RWPE2 (cell line): ENCODE data around the gene NBPF1.

Experiments used
- ATAC-seq: fragments of 200-7000 bp; cut with Tn5 transposase; 3 replicates; pipeline ENCODE4 v1.9.1; 2021; ENCODE audit warnings: low read depth
- DNase-seq: peaks from one replicate; pipeline ENCODE4 v3.0.0-alpha.2; 2020; ENCODE audit warnings: low spot score
- H3K27ac ChIP-seq: fragments of 450-650 bp; 2 replicates; pipeline ENCODE4 v1.5.1; 2017; ENCODE audit warnings: mild to moderate bottlenecking; ENCODE audit not compliant: poor library complexity, severe bottlenecking
- H3K27me3 ChIP-seq: fragments of 250-450 bp; sonication (Bioruptor Pico); 2 replicates; pipeline ENCODE4 v1.5.1; 2021; ENCODE audit warnings: mild to moderate bottlenecking, moderate library complexity; ENCODE audit not compliant: insufficient read depth, poor library complexity, severe bottlenecking
- H3K36me3 ChIP-seq: fragments of 250-450 bp; sonication (Bioruptor Pico); 2 replicates; pipeline ENCODE4 v1.5.1; 2020; ENCODE audit warnings: low read depth, mild to moderate bottlenecking, moderate library complexity
- H3K4me1 ChIP-seq: fragments of 250-450 bp; sonication (Bioruptor Pico); 2 replicates; pipeline ENCODE4 v1.5.1; 2021; ENCODE audit warnings: mild to moderate bottlenecking, moderate library complexity; ENCODE audit not compliant: insufficient read depth, poor library complexity, severe bottlenecking
- H3K4me3 ChIP-seq: fragments of 250-450 bp; sonication (Bioruptor Pico); 2 replicates; pipeline ENCODE4 v1.5.1; 2021; ENCODE audit warnings: mild to moderate bottlenecking, moderate library complexity; ENCODE audit not compliant: severe bottlenecking
- H3K9me3 ChIP-seq: fragments of 250-450 bp; sonication (Bioruptor Pico); 2 replicates; pipeline ENCODE4 v1.5.1; 2021; ENCODE audit warnings: mild to moderate bottlenecking, moderate library complexity; ENCODE audit not compliant: severe bottlenecking
- TF ChIP-seq, protein P1 (sequence below): fragments of 450-650 bp; IDR thresholded peaks from one replicate; pipeline ENCODE4 v1.5.1; 2017; ENCODE audit warnings: mild to moderate bottlenecking, moderate library complexity; ENCODE audit not compliant: poor library complexity, severe bottlenecking

The NBPF1 gene

GRCh38 chr1:16618719-16619118 is 5.4 kb upstream of the NBPF1 start:
- no peaks in the 10 kb centered on the region for H3K27me3 ChIP-seq
- H3K36me3 ChIP-seq, result peaks cover 17% of the 10 kb centered on the region; the same call in 1 of the 2 replicates
- H3K4me1 ChIP-seq, result peaks cover 11% of the 10 kb centered on the region
- DNase-seq, result peak; percentile 83
- no peak overlapping the region for H3K4me3 ChIP-seq
- H3K9me3 ChIP-seq, result no peaks in the 10 kb centered on the region
- no peak for ATAC-seq
- TF ChIP-seq, protein P1, sequence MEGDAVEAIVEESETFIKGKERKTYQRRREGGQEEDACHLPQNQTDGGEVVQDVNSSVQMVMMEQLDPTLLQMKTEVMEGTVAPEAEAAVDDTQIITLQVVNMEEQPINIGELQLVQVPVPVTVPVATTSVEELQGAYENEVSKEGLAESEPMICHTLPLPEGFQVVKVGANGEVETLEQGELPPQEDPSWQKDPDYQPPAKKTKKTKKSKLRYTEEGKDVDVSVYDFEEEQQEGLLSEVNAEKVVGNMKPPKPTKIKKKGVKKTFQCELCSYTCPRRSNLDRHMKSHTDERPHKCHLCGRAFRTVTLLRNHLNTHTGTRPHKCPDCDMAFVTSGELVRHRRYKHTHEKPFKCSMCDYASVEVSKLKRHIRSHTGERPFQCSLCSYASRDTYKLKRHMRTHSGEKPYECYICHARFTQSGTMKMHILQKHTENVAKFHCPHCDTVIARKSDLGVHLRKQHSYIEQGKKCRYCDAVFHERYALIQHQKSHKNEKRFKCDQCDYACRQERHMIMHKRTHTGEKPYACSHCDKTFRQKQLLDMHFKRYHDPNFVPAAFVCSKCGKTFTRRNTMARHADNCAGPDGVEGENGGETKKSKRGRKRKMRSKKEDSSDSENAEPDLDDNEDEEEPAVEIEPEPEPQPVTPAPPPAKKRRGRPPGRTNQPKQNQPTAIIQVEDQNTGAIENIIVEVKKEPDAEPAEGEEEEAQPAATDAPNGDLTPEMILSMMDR, result no peak
- H3K27ac ChIP-seq, result no peak overlapping the region

- H3K4me3 ChIP-seq, result no peak overlapping the region
- peaks cover 15% of the 10 kb centered on the region; the same call in 1 of the 2 replicates for H3K36me3 ChIP-seq
- ATAC-seq (no peak), DNase-seq (peak; percentile 53)
- TF ChIP-seq, protein P1, result no peak
- no peak overlapping the region for H3K27ac ChIP-seq
- no peaks in the 10 kb centered on the region for H3K27me3 ChIP-seq
- H3K4me1 ChIP-seq, result peaks cover 4% of the 10 kb centered on the region
- no peaks in the 10 kb centered on the region for H3K9me3 ChIP-seq
Observed at GRCh38 chr1:16617778-16618580, 4.6 kb upstream of the NBPF1 start.

DNA sequence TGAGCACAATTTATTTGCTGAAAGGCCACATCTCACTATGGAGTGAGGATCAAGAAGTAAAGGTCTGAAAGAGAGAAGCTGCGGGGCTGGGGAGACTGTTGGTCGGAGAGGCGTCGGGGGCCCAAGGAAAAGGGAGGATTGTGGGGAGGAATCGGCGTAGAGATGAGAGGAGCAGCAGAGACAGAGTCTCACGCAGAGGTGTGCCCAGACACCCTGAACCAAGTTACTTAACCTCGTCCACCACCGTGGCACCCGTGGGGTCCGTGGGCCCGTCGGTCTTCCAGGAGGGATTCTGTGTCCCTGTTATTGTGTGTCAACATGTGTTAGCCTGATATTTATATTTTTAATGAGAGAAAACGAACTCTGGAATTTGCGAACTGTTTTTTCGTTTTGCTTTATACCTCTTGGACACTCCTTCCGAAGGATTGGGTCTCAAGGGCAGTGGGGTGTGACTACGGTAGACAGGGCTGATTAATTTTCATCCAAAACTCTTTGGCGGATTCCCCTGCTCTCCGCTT is 3.8 kb upstream of the NBPF1 start:
- no peaks in the 10 kb centered on the region for H3K4me1 ChIP-seq
- DNase-seq, result peak; percentile 74
- H3K36me3 ChIP-seq, result peaks cover 7% of the 10 kb centered on the region; the same call in 1 of the 2 replicates
- H3K27ac ChIP-seq, result no peak overlapping the region
- ATAC-seq, result no peak
- H3K9me3 ChIP-seq, result no peaks in the 10 kb centered on the region
- H3K27me3 ChIP-seq, result no peaks in the 10 kb centered on the region
- TF ChIP-seq, protein P1, result no peak
- no peak overlapping the region for H3K4me3 ChIP-seq

DNA sequence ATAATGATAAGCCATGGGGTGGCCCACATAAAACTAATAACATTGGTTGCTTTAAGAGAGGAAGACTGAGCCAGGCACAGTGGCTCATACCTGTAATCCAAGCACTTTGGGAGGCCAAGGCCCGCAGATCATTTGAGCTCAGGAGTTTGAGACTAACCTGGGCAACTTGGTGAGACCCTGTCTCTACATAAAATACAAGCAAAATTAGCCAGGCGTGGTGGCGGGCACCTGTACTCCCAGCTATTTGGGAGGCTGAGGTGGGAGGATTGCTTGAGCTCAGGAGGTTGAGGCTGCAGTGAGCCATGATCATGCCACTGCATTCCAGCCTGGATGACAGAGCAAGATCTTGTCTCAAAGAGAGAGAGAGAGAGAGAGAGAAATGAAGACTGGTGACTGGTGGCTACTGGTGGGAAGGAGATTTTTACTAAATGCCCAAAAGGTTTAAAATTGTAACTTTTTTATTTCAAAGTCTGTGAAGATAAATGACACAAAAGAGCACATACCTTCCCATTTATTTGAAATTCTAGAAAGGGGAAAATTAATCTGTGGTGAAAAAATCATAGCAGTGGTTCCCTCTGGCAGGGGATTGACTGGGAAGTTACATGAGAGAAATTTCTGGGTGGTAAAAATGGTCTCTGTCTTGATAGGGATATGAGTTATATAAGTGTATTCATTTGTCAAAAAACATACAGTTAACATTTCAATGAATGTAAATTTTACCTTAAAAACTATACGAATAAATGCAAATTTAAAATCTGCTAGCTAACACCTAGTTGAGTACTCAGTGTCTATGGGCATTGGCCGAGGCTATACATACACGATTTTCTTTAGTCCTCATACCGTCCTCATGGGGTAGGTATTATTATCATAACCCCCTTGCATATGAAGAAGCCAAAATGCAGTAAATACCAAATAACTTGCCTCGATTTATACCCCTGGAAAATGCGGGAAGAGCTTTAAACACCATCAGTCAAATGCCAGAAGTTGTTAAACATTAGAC is 2.2 kb upstream of the NBPF1 start:
- Histone ChIP-seq H3K4me3 (no peak overlapping the region), H3K9me3 (no peaks in the 10 kb centered on the region), H3K36me3 (peaks cover 6% of the 10 kb centered on the region; the same call in 1 of the 2 replicates), H3K27me3 (no peaks in the 10 kb centered on the region), H3K27ac (no peak overlapping the region), H3K4me1 (no peaks in the 10 kb centered on the region)
- TF ChIP-seq, protein P1, result no peak
- no peak for ATAC-seq
- DNase-seq, result peak; percentile 57
